ENCODE measurements around the gene SLIT3.

The SLIT3 gene

DNA sequence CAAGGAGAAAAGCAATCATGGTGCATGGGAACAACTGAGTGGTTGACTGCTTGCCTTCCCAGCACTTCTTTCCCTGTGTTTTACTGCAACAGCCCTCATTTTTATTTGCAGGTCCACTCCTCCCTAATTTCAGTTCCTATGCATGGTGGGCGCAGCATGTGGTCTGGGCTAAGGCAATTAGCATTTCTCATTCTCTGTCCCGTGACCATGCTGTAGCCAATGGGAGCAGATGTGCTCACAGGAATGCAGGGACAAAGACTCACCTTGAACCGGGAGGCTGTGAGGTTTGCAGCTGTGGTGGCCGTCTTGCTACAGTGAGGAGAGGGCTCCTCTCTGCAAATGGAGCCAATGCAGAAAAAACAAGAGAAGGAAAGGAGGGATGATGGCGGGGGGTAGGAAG lies 315.5 kb downstream of the SLIT3 start:
- no peak for DNase-seq (ENCODE audit: low read depth)
- no peak for TF ChIP-seq MYC (IDR thresholded peaks at IDR 0.05; ENCODE audit: low read depth, low read length)
- TF ChIP-seq, protein P1, sequence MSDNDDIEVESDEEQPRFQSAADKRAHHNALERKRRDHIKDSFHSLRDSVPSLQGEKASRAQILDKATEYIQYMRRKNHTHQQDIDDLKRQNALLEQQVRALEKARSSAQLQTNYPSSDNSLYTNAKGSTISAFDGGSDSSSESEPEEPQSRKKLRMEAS (IDR thresholded peaks at IDR 0.05; ENCODE audit: low read depth, low read length), result no peak
- TF ChIP-seq POLR2A (IDR thresholded peaks at IDR 0.05; ENCODE audit: extremely low read depth, insufficient read length), result no peak

DNA sequence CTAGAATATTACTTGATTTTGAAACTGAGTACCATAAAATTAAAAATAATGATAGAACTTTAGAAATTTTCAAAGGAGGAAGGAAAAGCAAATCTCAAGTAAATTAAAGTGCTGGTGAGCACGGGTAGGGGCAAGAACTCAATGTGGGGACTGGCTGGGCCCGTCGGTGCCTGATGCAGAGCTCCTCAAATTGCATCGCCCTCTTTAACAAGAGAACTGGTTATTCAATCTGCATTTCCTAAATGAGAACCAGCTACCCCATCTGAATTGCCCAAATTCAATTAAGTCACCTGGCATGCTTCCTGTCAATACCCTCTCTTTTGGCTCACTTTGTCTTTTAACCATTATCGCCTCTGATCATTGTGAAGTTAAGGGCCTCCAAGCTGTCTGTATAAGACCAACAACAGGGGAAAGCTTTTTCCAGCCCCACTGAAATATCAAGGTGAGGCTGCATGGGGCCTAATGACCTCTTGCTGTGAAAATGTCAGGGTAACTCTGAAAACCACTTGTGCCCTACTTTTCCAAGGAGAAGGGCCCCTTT lies 316.7 kb downstream of the SLIT3 start:
- no peak overlapping the region for H3K4me3 ChIP-seq (ENCODE audit: low read depth, low read length)
- DNase-seq (ENCODE audit: low read depth), result no peak
- TF ChIP-seq, protein P1 (IDR thresholded peaks at IDR 0.05; ENCODE audit: low read depth, low read length), result no peak
- TF ChIP-seq MYC (IDR thresholded peaks at IDR 0.05; ENCODE audit: low read depth, low read length) (no peak), POLR2A (IDR thresholded peaks at IDR 0.05; ENCODE audit: extremely low read depth, insufficient read length) (no peak)

More for the DNA sequence above, 315.5 kb downstream of the SLIT3 start:
- H3K4me3 ChIP-seq (ENCODE audit: low read depth, low read length), result no peak overlapping the region

- no peak overlapping the region for H3K4me3 ChIP-seq (ENCODE audit: low read depth, low read length)
- no peak for DNase-seq (ENCODE audit: low read depth)
- TF ChIP-seq, protein P1 (IDR thresholded peaks at IDR 0.05; ENCODE audit: low read depth, low read length), result no peak
Observed at GRCh38 chr5:168979135-168979534, 321.8 kb downstream of the SLIT3 start.

DNA sequence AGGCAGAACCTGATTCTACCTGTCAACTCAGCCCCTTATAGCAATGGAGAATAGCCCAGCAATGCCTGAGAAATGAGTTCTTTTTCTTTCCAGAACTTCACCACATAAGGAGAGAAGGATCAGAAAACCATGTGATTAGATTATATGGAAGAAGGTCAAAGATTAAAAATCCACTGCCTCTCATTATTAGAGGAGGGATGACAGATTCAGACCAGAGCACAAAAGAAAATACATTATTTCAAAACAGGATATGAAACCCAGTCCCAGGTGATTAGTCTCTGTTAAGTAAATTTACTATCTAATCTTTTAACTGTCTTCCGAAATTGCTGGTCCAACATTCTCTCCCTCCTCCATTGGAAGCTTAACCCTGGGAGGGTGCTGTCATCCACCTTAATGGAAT lies 322.4 kb downstream of the SLIT3 start:
- TF ChIP-seq CTCF (IDR thresholded peaks at IDR 0.05; ENCODE audit: low read depth, low read length), result no peak
- TF ChIP-seq, protein P1 (IDR thresholded peaks at IDR 0.05; ENCODE audit: low read depth, low read length), result no peak
- no peak for TF ChIP-seq POLR2A (IDR thresholded peaks at IDR 0.05; ENCODE audit: extremely low read depth, insufficient read length)
- TF ChIP-seq MYC (IDR thresholded peaks at IDR 0.05; ENCODE audit: low read depth, low read length), result no peak
- no peak overlapping the region for H3K4me3 ChIP-seq (ENCODE audit: low read depth, low read length)
- no peak for DNase-seq (ENCODE audit: low read depth)

DNA sequence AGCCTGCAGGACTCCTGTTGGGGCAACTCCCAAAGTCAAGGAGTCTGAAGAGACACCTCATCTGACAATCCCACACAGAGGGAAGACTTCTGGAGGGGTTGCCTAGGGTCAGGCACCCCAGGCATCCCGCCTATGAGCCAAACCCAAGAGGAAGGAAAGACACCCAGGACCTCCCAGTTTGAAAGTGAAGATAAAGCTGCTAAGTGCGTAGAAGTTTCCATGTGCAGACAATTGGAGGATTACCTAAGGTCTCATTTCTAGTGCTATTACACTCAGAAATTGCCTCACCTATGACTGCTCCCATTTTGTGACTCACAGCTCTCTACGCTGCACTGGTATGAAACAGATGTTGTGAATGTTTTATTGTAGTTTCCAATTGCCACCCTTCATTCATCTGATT lies 322.9 kb downstream of the SLIT3 start:
- H3K4me3 ChIP-seq (ENCODE audit: low read depth, low read length), result no peak overlapping the region
- TF ChIP-seq CTCF (IDR thresholded peaks at IDR 0.05; ENCODE audit: low read depth, low read length) (no peak), MYC (IDR thresholded peaks at IDR 0.05; ENCODE audit: low read depth, low read length) (no peak), POLR2A (IDR thresholded peaks at IDR 0.05; ENCODE audit: extremely low read depth, insufficient read length) (no peak)
- TF ChIP-seq, protein P1 (IDR thresholded peaks at IDR 0.05; ENCODE audit: low read depth, low read length), result no peak
- DNase-seq (ENCODE audit: low read depth), result no peak

- no peak overlapping the region for H3K4me3 ChIP-seq (ENCODE audit: low read depth, low read length)
- DNase-seq (ENCODE audit: low read depth), result no peak
- TF ChIP-seq CTCF (IDR thresholded peaks at IDR 0.05; ENCODE audit: low read depth, low read length) (no peak), POLR2A (IDR thresholded peaks at IDR 0.05; ENCODE audit: extremely low read depth, insufficient read length) (no peak), MYC (IDR thresholded peaks at IDR 0.05; ENCODE audit: low read depth, low read length) (no peak)
- TF ChIP-seq, protein P1 (IDR thresholded peaks at IDR 0.05; ENCODE audit: low read depth, low read length), result no peak
Observed at GRCh38 chr5:168976311-168976970, 324.5 kb downstream of the SLIT3 start.

GRCh38 chr5:168975331-168975730 lies 325.6 kb downstream of the SLIT3 start:
- DNase-seq (ENCODE audit: low read depth), result no peak

More at GRCh38 chr5:168975331-168975730, 325.6 kb downstream of the SLIT3 start:
- no peak overlapping the region for H3K4me3 ChIP-seq (ENCODE audit: low read depth, low read length)
- TF ChIP-seq MYC (IDR thresholded peaks at IDR 0.05; ENCODE audit: low read depth, low read length), result no peak
- TF ChIP-seq POLR2A (IDR thresholded peaks at IDR 0.05; ENCODE audit: extremely low read depth, insufficient read length), result no peak

Measured in NB4 (cell line).